HUES48 (cell line): ENCODE results near the gene DCUN1D1.
A peak's percentile ranks its signal among the peaks of the same experiment; 100 is the strongest.
"Not testable (repeated sequence)": the region's sequence is repeated elsewhere in the genome, so short reads cannot be mapped to it uniquely, and the experiment has no call there.

Source experiments
- H3K27ac ChIP-seq: one replicate; pipeline ENCODE4 v1.7.0; 2013; ENCODE audit warnings: low read depth, low read length, inconsistent platforms
- H3K27me3 ChIP-seq: 2 replicates; pipeline ENCODE4 v1.6.1; 2013; ENCODE audit warnings: mild to moderate bottlenecking, low read length; ENCODE audit not compliant: control insufficient read depth, insufficient read depth
- H3K36me3 ChIP-seq: 2 replicates; pipeline ENCODE4 v1.6.1; 2013; ENCODE audit warnings: low read length; ENCODE audit not compliant: control insufficient read depth, insufficient read depth
- H3K4me1 ChIP-seq: 2 replicates; pipeline ENCODE4 v1.6.1; 2013; ENCODE audit warnings: mild to moderate bottlenecking, low read length; ENCODE audit not compliant: control insufficient read depth, insufficient read depth
- H3K4me3 ChIP-seq: 2 replicates; pipeline ENCODE4 v1.5.1; 2013; ENCODE audit warnings: mild to moderate bottlenecking, low read depth, low read length
- H3K9ac ChIP-seq: 2 replicates; pipeline ENCODE4 v1.6.1; 2013; ENCODE audit warnings: mild to moderate bottlenecking, low read depth, low read length, moderate library complexity
- H3K9me3 ChIP-seq: 2 replicates; pipeline ENCODE4 v1.6.1; 2013; ENCODE audit warnings: low read length; ENCODE audit not compliant: control insufficient read depth, insufficient read depth

The DCUN1D1 gene

DNA sequence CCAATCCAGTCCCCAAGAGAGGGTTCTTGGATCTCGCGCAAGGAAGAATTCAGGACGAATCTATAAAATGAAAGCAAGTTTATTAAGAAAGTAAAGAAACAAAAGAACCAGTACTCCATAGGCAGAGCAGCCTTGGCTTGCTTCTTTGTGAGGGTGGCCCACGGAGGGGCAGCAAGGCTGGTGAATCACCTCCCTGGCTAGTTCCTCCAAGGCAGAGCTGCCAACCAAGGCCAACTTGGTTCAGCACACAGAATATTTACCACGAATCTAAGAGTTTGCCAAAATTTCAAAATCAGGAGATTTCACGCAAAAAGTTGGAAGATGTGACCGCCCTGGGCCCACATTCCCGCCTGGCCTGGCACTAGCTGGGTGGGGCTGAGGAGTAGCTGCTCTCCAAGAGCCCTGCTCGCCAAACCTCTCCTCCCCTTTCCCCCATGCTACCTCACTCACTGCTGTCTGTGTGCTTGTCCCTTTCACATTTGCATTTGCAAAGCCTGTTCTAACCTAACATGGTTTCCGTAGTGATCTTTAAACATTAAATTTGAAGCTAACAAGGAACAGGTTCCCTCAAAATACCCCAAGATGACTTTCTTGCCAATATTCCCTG, 26.2 kb upstream of the DCUN1D1 start:
- H3K36me3 ChIP-seq, result no peaks in the 10 kb centered on the region
- H3K4me3 ChIP-seq, result no peak overlapping the region
- no peaks in the 10 kb centered on the region for H3K9me3 ChIP-seq
- H3K27me3 ChIP-seq, result no peaks in the 10 kb centered on the region
- no peak overlapping the region for H3K9ac ChIP-seq
- H3K27ac ChIP-seq, result no peak overlapping the region
- H3K4me1 ChIP-seq, result peaks cover 11% of the 10 kb centered on the region

- no peak overlapping the region for H3K9ac ChIP-seq
- no peak overlapping the region for H3K4me3 ChIP-seq
- no peaks in the 10 kb centered on the region for H3K36me3 ChIP-seq
- no peaks in the 10 kb centered on the region for H3K4me1 ChIP-seq
- no peak overlapping the region for H3K27ac ChIP-seq
- H3K27me3 ChIP-seq, result no peaks in the 10 kb centered on the region
- H3K9me3 ChIP-seq, result no peaks in the 10 kb centered on the region
Observed at GRCh38 chr3:182999767-183000166, 19.4 kb upstream of the DCUN1D1 start.

- not testable (repeated sequence) for H3K27me3 ChIP-seq, H3K36me3 ChIP-seq, H3K4me3 ChIP-seq, H3K4me1 ChIP-seq, H3K27ac ChIP-seq, H3K9me3 ChIP-seq, H3K9ac ChIP-seq
Observed at GRCh38 chr3:182993486-182994201, 13.3 kb upstream of the DCUN1D1 start.

DNA sequence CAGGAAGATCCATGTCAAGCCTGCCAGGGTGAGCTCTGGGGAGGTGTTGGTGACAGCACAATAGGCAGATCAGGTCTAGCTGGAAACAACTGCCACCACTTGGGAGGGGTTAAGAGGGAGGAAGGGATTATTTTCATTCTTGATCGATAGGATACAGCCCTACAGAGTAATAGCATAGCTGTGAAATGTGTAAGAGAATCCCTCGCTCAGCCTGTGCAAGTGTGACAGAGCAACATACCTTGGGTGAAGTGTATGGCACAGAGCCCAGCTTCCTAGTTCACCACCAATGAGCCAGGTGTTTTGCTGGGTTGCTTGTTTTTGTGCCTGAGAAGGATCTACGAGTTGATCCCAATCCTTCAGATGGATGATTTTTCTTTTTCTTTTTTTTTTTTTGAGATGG, 9.2 kb upstream of the DCUN1D1 start:
- Histone ChIP-seq H3K36me3 (no peaks in the 10 kb centered on the region), H3K4me1 (no peaks in the 10 kb centered on the region), H3K9ac (no peak overlapping the region), H3K9me3 (no peaks in the 10 kb centered on the region), H3K4me3 (no peak overlapping the region), H3K27ac (no peak overlapping the region), H3K27me3 (no peaks in the 10 kb centered on the region)

DNA sequence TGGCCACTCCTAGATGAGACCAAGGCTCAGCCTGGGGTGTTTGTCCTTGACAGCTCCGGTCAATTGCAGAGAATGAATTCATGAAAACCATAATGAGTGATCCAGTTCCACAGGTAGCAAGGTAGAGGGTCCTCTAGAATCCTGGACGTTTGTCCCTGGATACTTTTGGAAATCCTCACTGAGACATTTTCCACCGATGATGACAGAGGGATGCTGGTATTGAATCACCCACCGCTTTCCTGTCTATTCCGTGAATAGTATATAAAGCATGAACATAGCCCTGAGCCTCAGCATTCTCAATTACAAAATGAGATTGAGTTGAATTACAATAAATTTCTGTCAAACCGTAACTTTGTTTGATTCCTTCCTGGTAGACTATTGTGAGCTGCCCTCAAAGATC, 5.7 kb upstream of the DCUN1D1 start:
- Histone ChIP-seq H3K4me3 (no peak overlapping the region), H3K9ac (no peak overlapping the region), H3K27ac (no peak overlapping the region), H3K9me3 (no peaks in the 10 kb centered on the region), H3K36me3 (no peaks in the 10 kb centered on the region), H3K27me3 (no peaks in the 10 kb centered on the region), H3K4me1 (peaks cover 7% of the 10 kb centered on the region; the same call in 1 of the 2 replicates)

DNA sequence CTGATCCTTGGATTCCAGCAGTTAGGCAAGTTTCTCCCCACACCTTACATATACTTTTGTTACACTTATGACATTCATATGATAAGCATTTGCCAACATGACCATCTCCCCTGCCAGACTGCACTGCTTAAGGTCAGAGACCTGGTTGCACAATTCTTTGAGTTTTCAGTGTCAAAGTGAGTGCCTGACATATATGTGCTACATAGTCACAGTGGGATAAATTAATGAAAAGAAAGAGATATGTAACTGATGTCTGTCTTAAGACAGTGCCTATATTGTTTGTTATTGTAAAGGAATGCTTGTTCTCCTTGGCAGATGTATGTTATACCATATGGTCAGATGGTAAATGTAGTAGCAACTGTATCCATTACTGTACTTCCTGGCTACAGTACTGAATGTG, 3.5 kb upstream of the DCUN1D1 start:
- H3K36me3 ChIP-seq, result no peaks in the 10 kb centered on the region
- H3K27ac ChIP-seq, result no peak overlapping the region
- H3K27me3 ChIP-seq, result no peaks in the 10 kb centered on the region
- no peaks in the 10 kb centered on the region for H3K9me3 ChIP-seq
- H3K9ac ChIP-seq, result no peak overlapping the region
- no peak overlapping the region for H3K4me3 ChIP-seq
- peaks cover 11% of the 10 kb centered on the region for H3K4me1 ChIP-seq

GRCh38 chr3:182981038-182981380, 671 bp upstream of the DCUN1D1 start:
- Histone ChIP-seq H3K27ac (no peak overlapping the region), H3K4me3 (peak overlapping the region; percentile 99), H3K27me3 (no peaks in the 10 kb centered on the region), H3K9me3 (no peaks in the 10 kb centered on the region), H3K4me1 (peaks cover 24% of the 10 kb centered on the region), H3K36me3 (no peaks in the 10 kb centered on the region), H3K9ac (no peak overlapping the region)

DNA sequence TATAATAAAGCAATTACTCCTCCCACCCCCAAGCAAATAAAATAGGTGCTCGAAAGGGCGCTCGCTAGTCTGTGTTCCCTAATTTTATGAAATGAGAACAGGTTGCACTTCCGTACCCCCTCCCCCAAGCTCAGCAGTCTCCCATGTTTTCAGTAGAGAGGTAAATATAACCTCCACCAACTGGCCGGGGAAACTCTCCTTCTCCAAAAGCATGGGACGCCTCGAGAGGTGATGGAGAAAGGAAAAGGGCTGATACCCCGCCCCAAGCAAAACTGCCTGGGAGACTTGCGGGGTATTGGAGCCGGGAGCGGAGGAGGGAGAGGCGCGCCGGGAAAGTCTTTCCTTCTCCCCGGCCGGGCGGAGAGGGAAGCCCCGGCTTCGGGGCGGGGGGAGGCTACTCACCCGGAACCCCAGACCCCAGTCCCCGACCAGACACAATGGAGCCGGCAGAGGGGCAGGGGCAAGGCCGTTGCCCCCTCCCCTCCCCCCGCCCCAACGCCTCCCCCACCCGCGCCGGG, 605 bp downstream of the DCUN1D1 start:
- H3K36me3 ChIP-seq, result no peaks in the 10 kb centered on the region
- H3K4me3 ChIP-seq, result peak overlapping the region; percentile 99
- peak overlapping the region; percentile 79 for H3K27ac ChIP-seq
- no peaks in the 10 kb centered on the region for H3K27me3 ChIP-seq
- H3K9ac ChIP-seq, result peak overlapping the region; percentile 69
- no peaks in the 10 kb centered on the region for H3K9me3 ChIP-seq
- H3K4me1 ChIP-seq, result peaks cover 30% of the 10 kb centered on the region

GRCh38 chr3:182979103-182979673, 1.1 kb downstream of the DCUN1D1 start:
- Histone ChIP-seq H3K9ac (peak overlapping the region; percentile 69), H3K36me3 (no peaks in the 10 kb centered on the region), H3K27ac (peak overlapping the region; percentile 79), H3K9me3 (no peaks in the 10 kb centered on the region), H3K4me3 (peak overlapping the region; percentile 99), H3K4me1 (peaks cover 34% of the 10 kb centered on the region), H3K27me3 (no peaks in the 10 kb centered on the region)

GRCh38 chr3:182978387-182978786, 2.0 kb downstream of the DCUN1D1 start:
- Histone ChIP-seq H3K9ac (no peak overlapping the region), H3K4me3 (peak overlapping the region; percentile 99)

GRCh38 chr3:182973047-182973446, 7.3 kb downstream of the DCUN1D1 start:
- Histone ChIP-seq H3K9me3 (no peaks in the 10 kb centered on the region), H3K9ac (no peak overlapping the region), H3K36me3 (no peaks in the 10 kb centered on the region; the same call in 1 of the 2 replicates), H3K27me3 (no peaks in the 10 kb centered on the region), H3K4me1 (peaks cover 32% of the 10 kb centered on the region; the same call in 1 of the 2 replicates), H3K4me3 (no peak overlapping the region), H3K27ac (no peak overlapping the region)

More at GRCh38 chr3:182978387-182978786, 2.0 kb downstream of the DCUN1D1 start:
- Histone ChIP-seq H3K36me3 (no peaks in the 10 kb centered on the region; the same call in 1 of the 2 replicates), H3K27me3 (no peaks in the 10 kb centered on the region), H3K27ac (no peak overlapping the region), H3K9me3 (no peaks in the 10 kb centered on the region), H3K4me1 (peaks cover 34% of the 10 kb centered on the region)
